ENCODE results near the gene SLIT1.

The SLIT1 gene

GRCh38 chr10:97018251-97019212 lies 167.2 kb downstream of the SLIT1 start:
- no peak for DNase-seq

GRCh38 chr10:97017474-97017903 lies 168.3 kb downstream of the SLIT1 start:
- DNase-seq = no peak

GRCh38 chr10:97016728-97017473 lies 168.9 kb downstream of the SLIT1 start:
- DNase-seq = no peak

- DNase-seq = no peak
Observed at GRCh38 chr10:97015240-97015639, 170.5 kb downstream of the SLIT1 start.

GRCh38 chr10:97013983-97014382 lies 171.8 kb downstream of the SLIT1 start:
- no peak for DNase-seq

GRCh38 chr10:97013568-97013967 lies 172.2 kb downstream of the SLIT1 start:
- no peak for DNase-seq

- DNase-seq = no peak
Observed at GRCh38 chr10:97012470-97012869, 173.3 kb downstream of the SLIT1 start.

GRCh38 chr10:97011397-97011796 lies 174.4 kb downstream of the SLIT1 start:
- no peak for DNase-seq

GRCh38 chr10:97010695-97011206 lies 175.0 kb downstream of the SLIT1 start:
- no peak for DNase-seq

- no peak for DNase-seq
Observed at GRCh38 chr10:97007417-97007816, 178.3 kb downstream of the SLIT1 start.

- no peak for DNase-seq
Observed at GRCh38 chr10:97006364-97006763, 179.4 kb downstream of the SLIT1 start.

- DNase-seq = no peak
Observed at GRCh38 chr10:97005349-97005748, 180.4 kb downstream of the SLIT1 start.

- DNase-seq = no peak
Observed at GRCh38 chr10:97004591-97004990, 181.2 kb downstream of the SLIT1 start.

- DNase-seq = no peak
Observed at GRCh38 chr10:97003804-97004201, 182.0 kb downstream of the SLIT1 start.

- DNase-seq = no peak
Observed at GRCh38 chr10:97003151-97003803, 182.5 kb downstream of the SLIT1 start.

GRCh38 chr10:97002670-97003069 lies 183.1 kb downstream of the SLIT1 start:
- no peak for DNase-seq

- no peak for DNase-seq
Observed at GRCh38 chr10:97001183-97001991, 184.4 kb downstream of the SLIT1 start.

- no peak for DNase-seq
Observed at GRCh38 chr10:97000487-97001182, 185.1 kb downstream of the SLIT1 start.

GRCh38 chr10:96999987-97000386 lies 185.8 kb downstream of the SLIT1 start:
- DNase-seq = no peak

GRCh38 chr10:96999337-96999736 lies 186.4 kb downstream of the SLIT1 start:
- no peak for DNase-seq

GRCh38 chr10:96998329-96998888 lies 187.3 kb downstream of the SLIT1 start:
- no peak for DNase-seq

All from CD4-positive, alpha-beta T cell treated with Interferon gamma for 1 hour (primary cell).